Sigmoid colon (tissue), 7 donors: Measurements from ENCODE around the gene CDH23. TPM values are rescaled to one million over a fixed set of nuclear protein-coding genes. Genes with fewer than 3 reads are reported as not detected.

Experiments
- DNase-seq: peaks from one replicate; pipeline ENCODE4 v3.0.0-alpha.2; 2019
- H3K27ac ChIP-seq, 4 donors: fragments of 200-600 bp; sonication (generic); one replicate each; pipeline ENCODE4 v1.5.1; 2016 to 2019; ENCODE audit warnings: mild to moderate bottlenecking in 1 of 4
- H3K27me3 ChIP-seq, 3 donors: fragments of 200-600 bp; sonication (generic); one replicate each; pipeline ENCODE4 v1.5.1; 2019; ENCODE audit warnings: mild to moderate bottlenecking in 1 of 3
- H3K36me3 ChIP-seq, 4 donors: fragments of 200-600 bp; sonication (generic); one replicate each; pipeline ENCODE4 v1.5.1; 2016 to 2019
- H3K4me1 ChIP-seq, 4 donors: fragments of 200-600 bp; sonication (generic); one replicate each; pipeline ENCODE4 v1.5.1; 2017 to 2019
- H3K4me3 ChIP-seq, 4 donors: fragments of 200-600 bp; sonication (generic); one replicate each; pipeline ENCODE4 v1.5.1; 2017 to 2019; ENCODE audit warnings: mild to moderate bottlenecking in 2 of 4, moderate library complexity in 1 of 4
- H3K9me3 ChIP-seq, 4 donors: fragments of 200-600 bp in 3 of 4; sonication (generic) in 3 of 4; one replicate each; pipeline versions ENCODE4 v1.5.1 to v1.6.1; 2013 to 2019
- CTCF ChIP-seq, 4 experiments: fragments of 450-650 bp in 3 of 4; fragments of 200-600 bp in 1 of 4; IDR thresholded peaks; one replicate each; pipeline ENCODE4 v1.5.1; 2016 to 2019; ENCODE audit warnings: antibody characterized with exemption in 4 of 4, mild to moderate bottlenecking in 3 of 4, moderate library complexity in 2 of 4
- EP300 ChIP-seq, 4 donors: sonication (generic); formaldehyde crosslinking; IDR thresholded peaks; one replicate each; pipeline ENCODE4 v1.6.1; 2017; ENCODE audit warnings: antibody characterized with exemption in 4 of 4
- POLR2A ChIP-seq, 2 donors: fragments of 450-650 bp; IDR thresholded peaks; one replicate each; pipeline ENCODE4 v1.6.1; 2016; ENCODE audit warnings: antibody characterized with exemption in 2 of 2, mild to moderate bottlenecking in 2 of 2, moderate library complexity in 2 of 2
- POLR2AphosphoS5 ChIP-seq, 4 donors: sonication (generic); formaldehyde crosslinking; IDR thresholded peaks; one replicate each; pipeline ENCODE4 v1.6.1; 2017; ENCODE audit warnings: antibody characterized with exemption in 4 of 4
- WGBS, 2 donors: extraction: QIAGEN DNeasy Blood & Tissue Kit; methylation state at CpG; one replicate each; pipeline ENCODE4 v1.1.7; 2013; 5-methylcytosine and 5-hydroxymethylcytosine counted together
- intact Hi-C: fragments of 100-400 bp; cut with DNase I; formaldehyde crosslinking; loops from one replicate; pipeline ENCODE4 v1.15.1; 2023
- polyA plus RNA-seq, 3 donors: library from polyadenylated mRNA; stranded (reverse); fragments of 200-250 nt; gene quantifications; one replicate each; pipeline ENCODE4 v1.2.3, GENCODE V29; 2013
- total RNA-seq, 4 donors: library from RNA; depleted of rRNA; stranded (reverse); fragments of >200 nt; gene quantifications; one replicate each; pipeline ENCODE4 v1.1.0, GENCODE V29; 2016
- donor health status: healthy with polysubstance abuse.
- donor health status: Bipolar disorder and iron deficiency.
- donor health status: healthy.

Gene CDH23
- total and polyA plus RNA-seq, 7 donors, result 1.5 to 7.2 (median 3.0) TPM

- Histone ChIP-seq H3K4me1 (peaks cover 0 to 27% (median 22%) of the 10 kb centered on the region in 4 donors), H3K27ac (peak overlapping the region in 1 of 4 donors; percentile 6)
- DNase-seq, result no peak
These were observed 78.6 kb downstream of the CDH23 start for GRCh38 chr10:71475243-71475871.

GRCh38 chr10:71476228-71477011 is 79.7 kb downstream of the CDH23 start:
- DNase-seq, result peak; percentile 84

More at GRCh38 chr10:71475243-71475871, 78.6 kb downstream of the CDH23 start:
- Histone ChIP-seq H3K27me3 (no peaks in the 10 kb centered on the region), H3K9me3 (no peaks in the 10 kb centered on the region), H3K4me3 (no peak overlapping the region), H3K36me3 (no peaks in the 10 kb centered on the region)
- TF ChIP-seq POLR2A (IDR thresholded peaks at IDR 0.05) (no peak), POLR2AphosphoS5 (IDR thresholded peaks at IDR 0.05) (no peak), CTCF (IDR thresholded peaks at IDR 0.05) (no peak)
- intact Hi-C loops, result loop anchor here (5.0 kb wide), 1 partner anchor 78 kb away; the partner anchor contains the start of gene CDH23
- WGBS, 2 donors, result 54 to 82% methylated on average over 13 of the region's 13 CpGs

GRCh38 chr10:71478173-71478572 is 81.5 kb downstream of the CDH23 start:
- intact Hi-C loops, result loop anchor here (5.0 kb wide), 1 partner anchor 81 kb away; the partner anchor contains the start of gene CDH23
- no peaks in the 10 kb centered on the region for H3K9me3 ChIP-seq
- no peak for DNase-seq
- TF ChIP-seq POLR2A (IDR thresholded peaks at IDR 0.05) (no peak), CTCF (IDR thresholded peaks at IDR 0.05) (no peak), POLR2AphosphoS5 (IDR thresholded peaks at IDR 0.05) (no peak), EP300 (IDR thresholded peaks at IDR 0.05) (no peak)
- no peak overlapping the region for H3K27ac ChIP-seq
- peaks cover 0 to 27% (median 22%) of the 10 kb centered on the region in 4 donors for H3K4me1 ChIP-seq
- 66 to 87% methylated on average over 3 of the region's 3 CpGs for WGBS, 2 donors
- no peaks in the 10 kb centered on the region for H3K36me3 ChIP-seq
- H3K27me3 ChIP-seq, result no peaks in the 10 kb centered on the region
- no peak overlapping the region for H3K4me3 ChIP-seq

More at GRCh38 chr10:71476228-71477011, 79.7 kb downstream of the CDH23 start:
- Histone ChIP-seq H3K27ac (peak overlapping the region in 3 of 4 donors; percentile 12 to 48 (median 43)), H3K9me3 (no peaks in the 10 kb centered on the region), H3K4me1 (peaks cover 0 to 27% (median 22%) of the 10 kb centered on the region in 4 donors), H3K4me3 (no peak overlapping the region), H3K36me3 (no peaks in the 10 kb centered on the region), H3K27me3 (no peaks in the 10 kb centered on the region)
- TF ChIP-seq CTCF (IDR thresholded peaks at IDR 0.05) (no peak), POLR2AphosphoS5 (IDR thresholded peaks at IDR 0.05) (peak in 3 of 4 donors; percentile 39 to 44 (median 43)), EP300 (IDR thresholded peaks at IDR 0.05) (no peak), POLR2A (IDR thresholded peaks at IDR 0.05) (no peak)
- intact Hi-C loops, result loop anchor here (5.0 kb wide), 1 partner anchor 79 kb away; the partner anchor contains the start of gene CDH23
- WGBS, 2 donors, result 56 to 68% methylated on average over 9 of the region's 9 CpGs

GRCh38 chr10:71478813-71479365 is 82.2 kb downstream of the CDH23 start:
- no peak overlapping the region for H3K27ac ChIP-seq
- no peak overlapping the region for H3K4me3 ChIP-seq
- WGBS, 2 donors, result 57 to 79% methylated on average over 5 of the region's 5 CpGs
- peaks cover 0 to 27% (median 22%) of the 10 kb centered on the region in 4 donors for H3K4me1 ChIP-seq
- DNase-seq, result no peak
- no peaks in the 10 kb centered on the region for H3K27me3 ChIP-seq
- intact Hi-C loops, result loop anchor here (5.0 kb wide), 1 partner anchor 82 kb away; the partner anchor contains the start of gene CDH23
- H3K36me3 ChIP-seq, result no peaks in the 10 kb centered on the region
- H3K9me3 ChIP-seq, result no peaks in the 10 kb centered on the region
- TF ChIP-seq POLR2A (IDR thresholded peaks at IDR 0.05) (no peak), EP300 (IDR thresholded peaks at IDR 0.05) (no peak), CTCF (IDR thresholded peaks at IDR 0.05) (no peak), POLR2AphosphoS5 (IDR thresholded peaks at IDR 0.05) (no peak)
